Right lobe of liver (tissue), 6 donors: ENCODE results near the gene SPAG7. TPM values are rescaled to one million over a fixed set of nuclear protein-coding genes. Genes with fewer than 3 reads are reported as not detected.
A peak's percentile ranks its signal among the peaks of the same experiment; 100 is the strongest.

Source experiments
- ATAC-seq, 4 donors: fragments of 200-7000 bp; cut with Tn5 transposase; one replicate each; pipeline ENCODE4 v1.9.1; 2020; ENCODE audit warnings: mild to moderate bottlenecking in 4 of 4, moderate library complexity in 4 of 4
- DNase-seq, 3 donors: peaks; one replicate each; pipeline ENCODE4 v3.0.0-alpha.2; 2020
- H3K27ac ChIP-seq, 3 donors: fragments of 200-600 bp; one replicate each; pipeline ENCODE4 v1.8.0; 2022
- H3K27me3 ChIP-seq, 2 donors: fragments of 200-600 bp; one replicate each; pipeline ENCODE4 v1.8.0; 2022
- H3K36me3 ChIP-seq, 4 donors: fragments of 200-600 bp; sonication (generic) in 1 of 4; one replicate each; pipeline versions ENCODE4 v1.5.1 to v1.8.0; 2017 to 2022; ENCODE audit warnings: control low read depth in 1 of 4
- H3K4me1 ChIP-seq, 4 donors: fragments of 200-600 bp; sonication (generic) in 1 of 4; one replicate each; pipeline versions ENCODE4 v1.5.1 to v1.8.0; 2017 to 2022; ENCODE audit warnings: control low read depth in 1 of 4
- H3K4me3 ChIP-seq, 3 donors: fragments of 200-600 bp; one replicate each; pipeline ENCODE4 v1.8.0; 2022
- H3K9me3 ChIP-seq, 4 donors: fragments of 200-600 bp; sonication (generic) in 1 of 4; one replicate each; pipeline versions ENCODE4 v1.5.1 to v1.8.0; 2017 to 2022; ENCODE audit warnings: control low read depth in 1 of 4
- CTCF ChIP-seq, 4 donors: fragments of 200-600 bp in 3 of 4; fragments of 450-650 bp in 1 of 4; IDR thresholded peaks; one replicate each; pipeline versions ENCODE4 v1.5.1 to v1.8.0; 2016 to 2022; ENCODE audit warnings: antibody characterized with exemption in 4 of 4, mild to moderate bottlenecking in 2 of 4
- POLR2A ChIP-seq: fragments of 450-650 bp; IDR thresholded peaks from one replicate; pipeline ENCODE4 v1.6.1; 2017; ENCODE audit warnings: antibody characterized with exemption, mild to moderate bottlenecking
- whole genome bisulfite sequencing: methylation state at CpG from one replicate; pipeline ENCODE4 v1.1.6; 2018; ENCODE audit warnings: low coverage, low lambda C conversion rate; ENCODE audit not compliant: insufficient coverage; ENCODE audit errors: missing lambda C conversion rate; 5-methylcytosine and 5-hydroxymethylcytosine counted together
- intact Hi-C, 2 donors: fragments of 100-400 bp; cut with DNase I; formaldehyde crosslinking; loops; one replicate each; pipeline versions ENCODE4 v1.11.2 to v1.14.1; 2022
- total RNA-seq, 6 experiments: library from RNA; depleted of rRNA in 2 of 6; stranded (reverse); fragments of >200 nt in 2 of 6; fragmentation: NEBNext Ultra II Directional in 3 of 6; extraction: Animal tissue kit (Norgen Biotek cat#: 25700) in 3 of 6; gene quantifications; one replicate each; pipeline versions ENCODE4 v1.1.0 to v1.2.4, GENCODE V29; 2016 to 2023
- donor health status: DM: no; HTN: yes; CAD: no.
- donor health status: DM: no; HTN: no; CAD: no.
- donor health status: DM: no; HTN: no; CAD: no.
- donor health status: DM: no; HTN: yes; CAD: no.
- donor health status: DM: no; HTN: yes; CAD: no.

SPAG7 gene
- total RNA-seq, 6 experiments from 2014 or later: 22.3 to 33.9 (median 26.4) TPM

DNA sequence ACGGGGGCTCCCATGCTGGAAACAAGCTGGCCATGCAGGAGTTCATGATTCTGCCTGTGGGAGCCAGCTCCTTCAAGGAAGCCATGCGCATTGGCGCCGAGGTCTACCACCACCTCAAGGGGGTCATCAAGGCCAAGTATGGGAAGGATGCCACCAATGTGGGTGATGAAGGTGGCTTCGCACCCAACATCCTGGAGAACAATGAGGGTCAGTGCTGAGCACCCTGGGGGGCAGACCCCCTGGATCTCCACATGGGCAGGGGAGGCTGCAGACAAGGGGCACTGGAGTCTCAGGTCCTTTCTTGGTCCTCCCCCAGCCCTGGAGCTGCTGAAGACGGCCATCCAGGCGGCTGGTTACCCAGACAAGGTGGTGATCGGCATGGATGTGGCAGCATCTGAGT is 12.5 kb downstream of the SPAG7 start:
- no peak overlapping the region for H3K4me3 ChIP-seq
- TF ChIP-seq CTCF (IDR thresholded peaks at IDR 0.05) (no peak), POLR2A (no peak)
- 89% methylated on average over 3 of the region's 8 CpGs for WGBS
- no peak for DNase-seq
- peaks cover 0 to 28% (median 14%) of the 10 kb centered on the region in 4 donors for H3K4me1 ChIP-seq
- no peaks in the 10 kb centered on the region for H3K27me3 ChIP-seq
- no peaks in the 10 kb centered on the region for H3K9me3 ChIP-seq
- peaks cover 0 to 6% (median 0%) of the 10 kb centered on the region in 4 donors for H3K36me3 ChIP-seq
- no peak for ATAC-seq
- intact Hi-C loops: no loop called here
- H3K27ac ChIP-seq: no peak overlapping the region

GRCh38 chr17:4953451-4953961 is 14.1 kb downstream of the SPAG7 start:
- H3K27me3 ChIP-seq: no peaks in the 10 kb centered on the region
- TF ChIP-seq POLR2A (no peak), CTCF (IDR thresholded peaks at IDR 0.05) (no peak)
- WGBS: 98% methylated on average over 6 of the region's 14 CpGs
- no peak for ATAC-seq
- no peak overlapping the region for H3K4me3 ChIP-seq
- no peak overlapping the region for H3K27ac ChIP-seq
- no peaks in the 10 kb centered on the region for H3K36me3 ChIP-seq
- no peaks in the 10 kb centered on the region for H3K9me3 ChIP-seq
- H3K4me1 ChIP-seq: peaks cover 0 to 16% (median 7%) of the 10 kb centered on the region in 4 donors
- DNase-seq: no peak
- intact Hi-C loops: no loop called here

DNA sequence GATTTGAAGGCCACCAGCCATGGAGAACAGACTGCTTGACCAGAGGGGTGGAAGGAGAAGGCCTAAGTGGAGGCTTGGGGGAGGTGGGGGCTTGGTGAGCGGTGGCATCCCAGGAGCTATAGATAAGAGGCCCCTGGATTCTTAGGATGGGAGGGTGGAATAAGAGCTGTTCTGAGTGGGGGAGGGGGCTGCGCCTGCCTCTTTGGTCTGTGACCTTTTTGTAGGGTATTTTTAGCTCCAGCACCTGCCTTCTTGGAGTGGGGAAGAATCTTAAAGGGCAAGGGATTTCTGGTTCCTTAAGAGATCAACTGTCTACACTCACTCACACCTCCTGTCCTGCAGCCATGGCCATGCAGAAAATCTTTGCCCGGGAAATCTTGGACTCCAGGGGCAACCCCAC is 16.1 kb downstream of the SPAG7 start:
- intact Hi-C loops: no loop called here
- H3K27me3 ChIP-seq: no peaks in the 10 kb centered on the region
- H3K9me3 ChIP-seq: no peaks in the 10 kb centered on the region
- peak overlapping the region in 2 of 3 donors; percentile 91 to 100 for H3K4me3 ChIP-seq
- peaks cover 0 to 3% (median 0%) of the 10 kb centered on the region in 4 donors for H3K36me3 ChIP-seq
- H3K27ac ChIP-seq: no peak overlapping the region
- 80% methylated on average over 1 of the region's 3 CpGs for WGBS
- ATAC-seq: no peak
- TF ChIP-seq CTCF (IDR thresholded peaks at IDR 0.05) (no peak), POLR2A (no peak)
- DNase-seq: no peak
- peaks cover 0 to 15% (median 5%) of the 10 kb centered on the region in 4 donors for H3K4me1 ChIP-seq

GRCh38 chr17:4950746-4951204 is 16.8 kb downstream of the SPAG7 start, which contains the start of gene ENO3:
TSS of gene ENO3 (plus strand) at chr17:4951119. CDS start at chr17:4951830, 711 bp downstream.
- TF ChIP-seq CTCF (IDR thresholded peaks at IDR 0.05) (no peak), POLR2A (peak; percentile 56)
- peak; percentile 68 to 89 (median 82) for DNase-seq
- peaks cover 0 to 10% (median 0%) of the 10 kb centered on the region in 4 donors for H3K36me3 ChIP-seq

More at GRCh38 chr17:4950746-4951204, 16.8 kb downstream of the SPAG7 start, which contains the start of gene ENO3:
- peaks cover 0 to 22% (median 5%) of the 10 kb centered on the region in 4 donors for H3K4me1 ChIP-seq
- no peaks in the 10 kb centered on the region for H3K27me3 ChIP-seq
- ATAC-seq: peak in 1 of 4 donors; percentile 12
- peak within 1 kb of the TSS; percentile 97 to 98 (median 97) for H3K27ac ChIP-seq
- no peaks in the 10 kb centered on the region for H3K9me3 ChIP-seq
- 16% methylated on average over 7 of the region's 7 CpGs for WGBS
- intact Hi-C loops: no loop called here
- peak within 1 kb of the TSS; percentile 86 to 100 (median 91) for H3K4me3 ChIP-seq
